ENCODE data around the gene TMEM30B.

DNA sequence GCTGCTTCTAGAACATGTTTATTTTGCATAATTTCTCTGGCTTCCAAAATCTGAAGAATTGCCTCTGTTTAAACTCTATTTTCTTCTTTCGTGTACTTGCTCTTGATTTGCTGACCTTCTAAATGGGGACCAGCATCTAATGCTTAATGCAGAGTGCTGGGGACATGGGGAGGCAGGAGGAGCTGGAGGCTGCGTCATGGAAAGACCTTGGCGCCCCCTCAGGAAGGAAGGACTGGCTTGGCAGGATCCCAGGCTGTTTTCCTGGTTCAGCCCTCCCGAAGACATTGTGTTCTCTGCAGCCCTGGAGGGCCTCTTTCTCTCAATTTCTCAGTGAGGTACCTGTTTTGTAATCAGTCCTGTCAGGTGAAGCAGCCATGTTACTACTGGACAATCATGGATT is 45.7 kb upstream of the TMEM30B start:
- TF ChIP-seq, protein P1, sequence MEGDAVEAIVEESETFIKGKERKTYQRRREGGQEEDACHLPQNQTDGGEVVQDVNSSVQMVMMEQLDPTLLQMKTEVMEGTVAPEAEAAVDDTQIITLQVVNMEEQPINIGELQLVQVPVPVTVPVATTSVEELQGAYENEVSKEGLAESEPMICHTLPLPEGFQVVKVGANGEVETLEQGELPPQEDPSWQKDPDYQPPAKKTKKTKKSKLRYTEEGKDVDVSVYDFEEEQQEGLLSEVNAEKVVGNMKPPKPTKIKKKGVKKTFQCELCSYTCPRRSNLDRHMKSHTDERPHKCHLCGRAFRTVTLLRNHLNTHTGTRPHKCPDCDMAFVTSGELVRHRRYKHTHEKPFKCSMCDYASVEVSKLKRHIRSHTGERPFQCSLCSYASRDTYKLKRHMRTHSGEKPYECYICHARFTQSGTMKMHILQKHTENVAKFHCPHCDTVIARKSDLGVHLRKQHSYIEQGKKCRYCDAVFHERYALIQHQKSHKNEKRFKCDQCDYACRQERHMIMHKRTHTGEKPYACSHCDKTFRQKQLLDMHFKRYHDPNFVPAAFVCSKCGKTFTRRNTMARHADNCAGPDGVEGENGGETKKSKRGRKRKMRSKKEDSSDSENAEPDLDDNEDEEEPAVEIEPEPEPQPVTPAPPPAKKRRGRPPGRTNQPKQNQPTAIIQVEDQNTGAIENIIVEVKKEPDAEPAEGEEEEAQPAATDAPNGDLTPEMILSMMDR (IDR thresholded peaks at IDR 0.05), result no peak
- no peak for TF ChIP-seq POLR2A (IDR thresholded peaks at IDR 0.05)

Data from adrenal gland (tissue), 5 donors.